Muscle of leg (tissue), 11 donors: ENCODE measurements around the gene MYL4. TPM values are rescaled to one million over a fixed set of nuclear protein-coding genes. Genes with fewer than 3 reads are reported as not detected.
A peak's percentile ranks its signal among the peaks of the same experiment; 100 is the strongest.

Experiments used
- DNase-seq: peaks from one replicate; pipeline ENCODE4 v3.0.0; 2013
- H3K27ac ChIP-seq: one replicate; pipeline ENCODE4 v1.5.1; 2013; ENCODE audit warnings: mild to moderate bottlenecking, low read length, control low read depth
- H3K27me3 ChIP-seq: one replicate; pipeline ENCODE4 v1.6.1; 2013; ENCODE audit warnings: low read length; ENCODE audit not compliant: control insufficient read depth, insufficient read depth
- H3K36me3 ChIP-seq: one replicate; pipeline ENCODE4 v1.6.1; 2013; ENCODE audit warnings: low read length; ENCODE audit not compliant: control insufficient read depth, insufficient read depth
- H3K4me1 ChIP-seq: one replicate; pipeline ENCODE4 v1.6.1; 2013; ENCODE audit warnings: low read length; ENCODE audit not compliant: control insufficient read depth, insufficient read depth
- H3K4me3 ChIP-seq: one replicate; pipeline ENCODE4 v1.5.1; 2013; ENCODE audit warnings: low read length, control low read depth
- H3K9me3 ChIP-seq: replicated peaks from 2 replicates; pipeline ENCODE4 v1.6.1; 2013; ENCODE audit warnings: low read depth, low read length; ENCODE audit not compliant: control insufficient read depth
- WGBS: methylation state at CpG from one replicate; pipeline ENCODE4 v1.1.5; 2013; ENCODE audit warnings: missing lambda C conversion rate; ENCODE audit not compliant: insufficient coverage; 5-methylcytosine and 5-hydroxymethylcytosine counted together
- polyA plus RNA-seq, 8 donors: library from polyadenylated mRNA; unstranded; fragments of 120-200 nt; gene quantifications; one replicate each; pipeline versions ENCODE4 v1.2.1 to v1.2.3, GENCODE V29; 2013; ENCODE audit warnings: inconsistent platforms in 1 of 8, low replicate concordance in 1 of 8; ENCODE audit not compliant: insufficient read length in 8 of 8, insufficient read depth in 1 of 8
- total RNA-seq: library from RNA; stranded (reverse); fragments of 120-200 nt; gene quantifications from one replicate; pipeline ENCODE4 v1.2.4, GENCODE V29; 2013

Gene MYL4
- total and polyA plus RNA-seq, 9 donors = 1,072 to 1,940 (median 1,610) TPM

DNA sequence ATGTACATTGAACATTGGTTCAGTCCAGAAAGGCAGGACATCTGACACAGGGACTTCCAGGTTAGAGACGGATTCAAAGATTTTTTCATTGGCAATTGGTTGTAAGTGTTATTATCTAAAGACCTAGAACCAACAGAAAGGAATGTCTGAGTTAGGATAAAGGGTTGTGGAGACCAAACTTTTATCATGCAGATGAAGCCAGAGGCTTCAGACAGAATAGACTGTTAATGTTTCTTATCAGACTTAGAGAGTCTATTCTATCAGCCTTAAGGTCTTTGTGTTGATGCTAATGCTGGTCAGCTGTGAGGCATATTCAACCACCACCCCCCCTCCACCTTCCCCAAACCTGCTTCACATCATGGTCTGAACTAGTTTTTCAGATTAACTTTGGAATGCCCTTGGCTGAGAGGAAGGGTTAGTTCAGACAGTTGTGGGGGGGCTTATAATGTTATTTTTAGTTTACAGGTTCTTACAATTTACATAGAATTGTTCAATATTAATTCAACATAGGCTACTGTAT is 42.3 kb downstream of the MYL4 start:
- DNase-seq = no peak
- Histone ChIP-seq H3K9me3 (no peaks in the 10 kb centered on the region), H3K4me3 (no peak overlapping the region), H3K27ac (no peak overlapping the region), H3K27me3 (peaks cover 33% of the 10 kb centered on the region), H3K36me3 (no peaks in the 10 kb centered on the region), H3K4me1 (peaks cover 8% of the 10 kb centered on the region)
- no CpG with 5 or more reads among the region's 1 CpG for WGBS

DNA sequence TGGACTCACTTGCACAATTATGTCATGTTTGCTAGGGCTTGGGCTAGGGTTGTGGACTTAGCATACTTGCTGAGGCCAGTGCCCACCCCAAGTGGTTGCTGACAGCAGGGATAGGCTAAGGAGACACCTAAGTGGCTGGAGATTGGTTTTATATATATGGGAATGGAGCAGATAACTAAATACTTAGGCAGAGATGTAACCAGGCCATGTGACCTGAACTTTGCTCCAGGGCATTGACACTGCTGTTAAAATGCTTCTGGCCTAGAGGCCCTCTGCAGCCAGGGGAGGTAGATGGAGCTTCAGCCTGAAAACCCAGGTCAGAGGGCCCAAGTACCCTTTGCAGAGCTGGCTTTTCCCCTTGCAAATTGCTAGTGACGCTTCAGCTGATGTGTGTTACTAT is 43.1 kb downstream of the MYL4 start:
- no peak overlapping the region for H3K4me3 ChIP-seq
- no peak for DNase-seq
- H3K36me3 ChIP-seq = no peaks in the 10 kb centered on the region
- H3K27me3 ChIP-seq = peaks cover 34% of the 10 kb centered on the region
- H3K9me3 ChIP-seq = no peaks in the 10 kb centered on the region
- H3K4me1 ChIP-seq = peaks cover 8% of the 10 kb centered on the region
- no peak overlapping the region for H3K27ac ChIP-seq
- 100% methylated on average over 1 of the region's 1 CpG for WGBS

DNA sequence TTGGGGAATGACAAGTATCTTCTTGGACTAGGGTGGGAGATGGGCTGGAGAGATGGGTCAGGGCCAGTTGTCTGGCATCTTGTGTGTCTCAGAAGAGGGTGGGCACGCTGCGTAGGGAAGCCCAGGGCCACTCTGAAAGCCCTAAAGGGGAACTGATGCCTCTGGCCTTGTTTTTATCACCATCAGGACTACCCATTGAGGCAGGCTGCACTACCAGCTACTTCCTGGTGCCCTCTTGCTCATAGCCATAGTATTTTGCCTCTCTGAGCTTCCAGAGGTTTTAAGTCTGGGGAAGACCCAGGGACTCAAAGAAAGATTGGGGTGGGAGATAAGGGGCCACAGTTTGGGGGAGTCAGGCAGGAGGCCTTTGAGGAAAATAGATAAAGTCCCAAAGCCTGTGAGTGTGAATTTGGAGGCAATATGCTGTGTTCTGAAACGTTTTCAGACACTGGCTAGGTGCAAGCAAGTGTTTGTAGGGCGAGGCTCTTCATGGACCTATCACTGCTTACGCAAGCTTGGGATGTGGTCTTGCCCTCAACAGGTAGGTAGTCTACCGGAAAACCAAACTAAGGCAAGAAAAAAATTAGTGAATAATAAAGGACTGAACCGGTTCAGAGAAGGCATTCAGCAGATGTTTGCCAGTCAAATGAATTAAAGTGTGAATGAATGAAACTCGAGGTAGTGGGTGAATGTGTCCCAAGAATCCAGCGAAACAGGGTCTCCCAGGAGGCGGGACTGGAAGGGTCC is 43.8 kb downstream of the MYL4 start:
- no peak for DNase-seq
- Histone ChIP-seq H3K4me3 (peak overlapping the region; percentile 47), H3K27ac (no peak overlapping the region), H3K4me1 (peaks cover 8% of the 10 kb centered on the region), H3K9me3 (no peaks in the 10 kb centered on the region), H3K36me3 (no peaks in the 10 kb centered on the region), H3K27me3 (peaks cover 36% of the 10 kb centered on the region)
- 62% methylated on average over 9 of the region's 10 CpGs for WGBS

DNA sequence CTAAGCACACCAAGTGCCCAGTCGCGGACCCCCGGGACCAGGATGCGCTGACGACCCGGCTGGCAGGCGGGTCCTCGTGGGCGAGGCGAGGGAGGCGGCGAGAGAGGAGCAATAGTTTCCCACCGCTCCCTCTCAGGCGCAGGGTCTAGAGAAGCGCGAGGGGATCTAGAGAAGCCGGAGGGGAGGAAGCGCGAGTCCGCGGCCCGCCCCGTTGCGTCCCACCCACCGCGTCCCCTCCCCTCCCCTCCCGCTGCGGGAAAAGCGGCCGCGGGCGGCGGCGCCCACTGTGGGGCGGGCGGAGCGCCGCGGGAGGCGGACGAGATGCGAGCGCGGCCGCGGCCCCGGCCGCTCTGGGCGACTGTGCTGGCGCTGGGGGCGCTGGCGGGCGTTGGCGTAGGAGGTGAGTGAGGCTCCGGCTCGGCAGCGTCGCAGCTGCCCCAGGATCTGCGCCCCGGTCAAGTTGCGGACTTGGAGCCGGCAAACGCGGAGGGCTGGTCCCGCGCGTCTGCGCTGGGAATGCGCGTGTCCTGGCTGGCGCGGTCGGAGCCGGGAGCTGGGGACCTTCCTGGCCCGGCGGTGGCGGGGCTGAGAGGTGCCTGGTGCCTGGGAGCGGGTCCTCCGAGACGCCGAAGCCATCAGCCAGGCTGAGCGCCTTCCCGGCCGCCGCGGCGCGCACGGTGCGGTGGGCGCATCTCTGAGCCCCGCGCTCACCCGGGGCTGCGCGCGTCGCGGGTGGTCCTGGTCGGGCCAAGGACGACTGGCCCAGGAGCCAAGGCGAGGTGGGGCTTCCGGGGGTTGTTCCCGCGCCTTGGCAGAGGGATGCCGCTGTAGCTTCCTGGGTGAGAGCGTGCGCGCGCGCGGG is 44.6 kb downstream of the MYL4 start, which contains the start of gene ITGB3:
TSS of gene ITGB3 (plus strand) at position 287 of the 862 bp plus-strand sequence. CDS start at position 322, 35 bp downstream.
- Histone ChIP-seq H3K9me3 (no peaks in the 10 kb centered on the region), H3K4me3 (peak within 1 kb of the TSS; percentile 59), H3K4me1 (peaks cover 8% of the 10 kb centered on the region), H3K36me3 (peaks cover 2% of the 10 kb centered on the region), H3K27me3 (peaks cover 39% of the 10 kb centered on the region), H3K27ac (no peak within 1 kb of the TSS)
- under 1% methylated on average over 97 of the region's 112 CpGs for WGBS
- peak; percentile 81 for DNase-seq

DNA sequence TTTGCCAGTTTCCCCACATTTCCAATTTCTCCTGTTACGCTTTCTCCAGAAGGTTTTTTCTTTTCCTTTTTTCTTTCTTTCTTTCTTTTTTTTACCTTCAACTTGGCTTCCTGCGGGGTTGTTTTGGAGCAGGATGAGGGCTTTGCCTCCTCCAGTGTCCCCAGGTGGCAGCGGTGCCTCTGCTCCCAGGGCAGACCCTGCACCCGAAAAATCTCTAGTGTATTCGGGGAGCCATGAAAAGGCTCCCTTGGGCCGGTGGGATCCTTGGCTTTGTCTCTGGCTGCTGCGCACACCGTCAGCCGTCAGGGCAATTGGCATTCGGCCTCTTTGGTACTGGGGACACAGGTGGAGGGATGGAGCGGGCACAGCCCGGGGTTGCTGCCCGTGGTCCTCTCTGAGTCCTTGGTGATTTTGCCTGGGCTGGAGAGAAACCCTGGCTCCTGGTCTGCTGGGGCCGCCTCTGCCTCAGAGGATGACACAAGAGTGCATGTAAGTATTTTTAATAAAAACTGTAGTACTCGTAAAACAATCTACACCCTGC is 45.3 kb downstream of the MYL4 start:
- H3K4me3 ChIP-seq = peak overlapping the region; percentile 59
- H3K4me1 ChIP-seq = peaks cover 8% of the 10 kb centered on the region
- H3K9me3 ChIP-seq = no peaks in the 10 kb centered on the region
- no peak overlapping the region for H3K27ac ChIP-seq
- H3K36me3 ChIP-seq = peaks cover 2% of the 10 kb centered on the region
- DNase-seq = no peak
- peaks cover 39% of the 10 kb centered on the region for H3K27me3 ChIP-seq
- WGBS = 12% methylated on average over 6 of the region's 15 CpGs

DNA sequence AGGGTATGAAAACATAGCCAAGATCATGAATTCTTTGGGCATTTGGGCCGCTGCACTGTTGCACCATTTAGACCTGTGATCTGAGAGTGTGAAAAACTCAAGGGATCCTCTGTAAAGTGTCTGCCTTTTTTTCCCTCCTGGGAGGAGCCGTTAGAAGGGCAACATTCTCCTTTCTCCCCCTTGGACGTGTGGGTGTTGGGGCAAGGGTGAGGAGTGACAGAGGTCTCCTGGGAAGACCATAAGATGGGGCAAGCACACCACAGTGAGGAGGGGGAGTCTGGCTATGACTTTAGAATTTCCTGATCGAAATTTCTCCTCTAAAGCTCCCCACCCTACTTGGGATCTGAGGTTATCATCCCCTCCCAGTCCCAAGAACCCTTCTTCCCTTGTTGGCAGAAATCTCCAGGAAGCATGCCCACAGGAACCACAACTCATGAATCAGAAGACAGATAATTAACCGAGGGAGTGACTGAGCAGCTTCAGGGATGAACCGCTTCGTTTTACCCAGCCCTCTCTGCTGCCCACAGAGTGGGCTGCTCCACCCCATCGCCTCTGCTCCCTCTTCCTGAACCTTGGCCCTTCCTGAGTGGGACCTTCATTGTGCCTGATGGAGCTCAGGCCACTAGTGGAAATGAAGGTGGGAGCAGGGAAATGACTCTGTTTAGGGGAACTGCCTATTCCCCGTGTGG is 48.6 kb downstream of the MYL4 start:
- no peak for DNase-seq
- H3K9me3 ChIP-seq = no peaks in the 10 kb centered on the region
- peaks cover 32% of the 10 kb centered on the region for H3K27me3 ChIP-seq
- no peak overlapping the region for H3K27ac ChIP-seq
- H3K36me3 ChIP-seq = peaks cover 2% of the 10 kb centered on the region
- peaks cover 8% of the 10 kb centered on the region for H3K4me1 ChIP-seq
- H3K4me3 ChIP-seq = no peak overlapping the region
- 73% methylated on average over 4 of the region's 9 CpGs for WGBS

DNA sequence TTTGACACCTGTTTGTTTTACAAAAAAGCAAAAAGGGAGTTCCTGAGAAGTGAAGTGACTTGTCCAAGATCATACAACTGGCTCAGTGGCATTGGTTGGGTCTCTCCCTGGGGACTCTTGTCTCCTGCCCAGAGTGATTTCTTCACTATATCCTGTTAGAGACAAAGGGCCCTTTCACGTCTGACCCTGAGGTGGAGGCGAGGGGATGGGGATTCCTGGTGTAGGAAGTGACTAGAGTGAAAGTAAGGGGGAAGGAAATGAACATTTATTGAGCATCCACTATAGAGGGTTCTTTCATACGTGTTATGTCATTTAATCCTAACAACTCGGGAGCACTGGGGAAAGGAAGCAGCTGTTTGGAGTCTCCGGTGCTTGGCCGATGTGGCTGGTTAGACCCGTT is 53.4 kb downstream of the MYL4 start:
- 79% methylated on average over 5 of the region's 7 CpGs for WGBS
- Histone ChIP-seq H3K9me3 (no peaks in the 10 kb centered on the region), H3K27me3 (peaks cover 4% of the 10 kb centered on the region), H3K4me3 (no peak overlapping the region), H3K4me1 (no peaks in the 10 kb centered on the region), H3K27ac (no peak overlapping the region), H3K36me3 (peaks cover 2% of the 10 kb centered on the region)
- DNase-seq = no peak

DNA sequence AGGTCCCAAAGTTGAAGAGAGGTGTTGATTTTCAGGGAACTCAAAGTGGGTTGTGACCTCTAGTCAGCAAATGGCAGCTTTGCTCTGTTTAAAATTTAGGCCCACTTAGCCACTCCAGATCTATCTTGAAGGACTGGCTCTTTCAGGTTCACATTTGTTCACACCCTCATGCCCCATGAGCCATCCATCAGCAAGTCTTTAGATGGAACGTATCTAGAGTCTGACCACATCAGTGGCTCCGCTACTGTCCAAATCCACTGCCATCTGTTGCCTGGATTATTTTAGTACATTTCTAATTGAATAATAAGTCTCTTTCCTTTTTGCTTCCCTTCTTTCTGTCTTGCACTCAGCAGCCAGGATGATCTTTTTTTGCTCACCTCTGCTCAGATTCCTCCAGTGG is 55.0 kb downstream of the MYL4 start:
- Histone ChIP-seq H3K9me3 (no peaks in the 10 kb centered on the region), H3K27ac (no peak overlapping the region), H3K36me3 (no peaks in the 10 kb centered on the region), H3K4me3 (no peak overlapping the region), H3K4me1 (no peaks in the 10 kb centered on the region), H3K27me3 (no peaks in the 10 kb centered on the region)
- WGBS = no CpG with 5 or more reads among the region's 2 CpGs
- no peak for DNase-seq

DNA sequence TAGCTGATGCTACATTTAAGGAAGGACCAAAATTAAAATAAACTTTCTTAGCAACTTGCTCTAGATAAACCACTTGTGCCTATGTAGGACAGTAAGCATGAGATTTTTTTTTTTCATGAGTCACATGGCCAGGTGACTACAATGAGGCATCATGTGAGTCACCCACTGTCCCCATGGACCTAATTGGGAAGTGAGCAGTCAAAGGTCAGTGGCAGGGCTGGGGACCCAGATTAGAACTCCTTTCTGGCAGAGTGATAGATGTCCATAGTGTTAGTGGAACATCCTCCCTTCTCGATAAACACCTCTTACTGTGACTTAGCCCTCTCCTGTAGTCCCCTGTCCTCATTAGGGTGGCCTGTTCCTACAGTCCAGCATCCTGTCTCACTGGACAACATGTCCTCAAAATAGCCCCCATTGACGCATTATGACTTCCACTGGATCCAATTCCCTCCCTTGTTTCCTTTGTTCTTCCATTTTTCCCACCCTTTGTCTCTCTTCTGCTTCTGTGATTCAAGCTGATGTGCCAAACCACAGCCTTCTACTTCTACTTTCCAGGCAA is 56.9 kb downstream of the MYL4 start:
- H3K27me3 ChIP-seq = no peaks in the 10 kb centered on the region
- H3K9me3 ChIP-seq = no peaks in the 10 kb centered on the region
- H3K36me3 ChIP-seq = no peaks in the 10 kb centered on the region
- no peaks in the 10 kb centered on the region for H3K4me1 ChIP-seq
- H3K27ac ChIP-seq = no peak overlapping the region
- H3K4me3 ChIP-seq = no peak overlapping the region
- WGBS = 84% methylated on average over 2 of the region's 2 CpGs
- DNase-seq = no peak
